ENCODE results near the gene CCNF.
"Not testable (repeated sequence)": the region's sequence is repeated elsewhere in the genome, so short reads cannot be mapped to it uniquely, and the experiment has no call there.

The CCNF gene

DNA sequence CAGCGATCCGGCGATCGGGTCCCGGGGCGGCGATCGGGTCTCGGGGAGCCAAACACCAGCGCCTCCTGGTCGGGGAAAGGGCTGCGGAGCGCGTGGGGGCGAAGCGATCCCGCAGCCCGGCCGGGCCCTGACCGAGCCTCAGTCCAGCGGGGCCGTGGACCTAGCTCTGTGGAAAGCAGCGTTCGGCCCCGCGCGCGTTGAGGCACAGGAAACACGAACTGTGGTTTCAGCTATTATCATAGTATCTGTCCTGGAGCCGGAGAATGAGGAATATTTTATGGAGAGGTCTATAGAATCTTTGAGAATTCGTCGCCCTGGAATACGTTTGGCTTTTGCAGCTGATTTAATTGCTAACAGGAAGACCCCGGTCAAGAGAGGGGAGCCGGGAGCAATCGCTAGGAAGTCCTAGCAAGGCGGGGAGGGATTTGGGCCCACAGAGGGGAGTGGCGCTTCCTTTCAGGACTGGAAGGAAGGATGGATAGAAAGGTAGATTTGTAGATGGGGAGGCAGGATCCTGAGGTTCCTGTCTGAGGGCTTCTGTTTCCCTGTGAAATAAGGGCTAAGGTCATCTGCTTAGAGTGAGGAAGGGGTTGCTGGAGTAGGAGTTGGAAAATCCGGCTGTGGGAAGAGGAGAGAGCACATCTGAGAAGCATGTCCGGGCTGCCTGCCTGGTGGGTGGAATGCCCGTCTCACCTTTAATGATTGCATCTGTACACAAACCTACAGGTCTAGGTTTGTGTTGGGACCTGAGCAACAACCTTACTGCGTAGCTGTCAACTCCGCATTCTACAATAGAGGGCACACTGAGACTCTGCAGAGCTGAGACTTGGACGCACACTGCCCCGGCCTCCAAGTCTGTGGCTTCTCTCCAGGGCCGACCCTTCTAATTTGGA is 770 bp downstream of the CCNF start:
- TF ChIP-seq CTCF (IDR thresholded peaks at IDR 0.05; ENCODE audit: low read depth, low read length, missing control alignments), result peak; percentile 37
- H3K4me3 ChIP-seq (ENCODE audit: low read depth, low read length), result peak overlapping the region; percentile 76
- H3K27ac ChIP-seq, result no peak overlapping the region
- DNase-seq, result no peak
- no peaks in the 10 kb centered on the region for H3K27me3 ChIP-seq (replicated peaks)
- in situ Hi-C loops (cut with HindIII; ENCODE audit: low pct_ligation_motif_present, low sequenced_read_pairs), result no loop called here
- peaks cover 7% of the 10 kb centered on the region for H3K36me3 ChIP-seq (replicated peaks)

- Histone ChIP-seq H3K27me3 (replicated peaks) (no peaks in the 10 kb centered on the region), H3K36me3 (replicated peaks) (peaks cover 24% of the 10 kb centered on the region), H3K4me3 (ENCODE audit: low read depth, low read length) (no peak overlapping the region), H3K27ac (no peak overlapping the region)
- in situ Hi-C loops (cut with HindIII; ENCODE audit: low pct_ligation_motif_present, low sequenced_read_pairs), result no loop called here
- peak; percentile 10 for TF ChIP-seq CTCF (IDR thresholded peaks at IDR 0.05; ENCODE audit: low read depth, low read length, missing control alignments)
- no peak for DNase-seq
Observed at GRCh38 chr16:2432286-2432685, 3.0 kb downstream of the CCNF start.

DNA sequence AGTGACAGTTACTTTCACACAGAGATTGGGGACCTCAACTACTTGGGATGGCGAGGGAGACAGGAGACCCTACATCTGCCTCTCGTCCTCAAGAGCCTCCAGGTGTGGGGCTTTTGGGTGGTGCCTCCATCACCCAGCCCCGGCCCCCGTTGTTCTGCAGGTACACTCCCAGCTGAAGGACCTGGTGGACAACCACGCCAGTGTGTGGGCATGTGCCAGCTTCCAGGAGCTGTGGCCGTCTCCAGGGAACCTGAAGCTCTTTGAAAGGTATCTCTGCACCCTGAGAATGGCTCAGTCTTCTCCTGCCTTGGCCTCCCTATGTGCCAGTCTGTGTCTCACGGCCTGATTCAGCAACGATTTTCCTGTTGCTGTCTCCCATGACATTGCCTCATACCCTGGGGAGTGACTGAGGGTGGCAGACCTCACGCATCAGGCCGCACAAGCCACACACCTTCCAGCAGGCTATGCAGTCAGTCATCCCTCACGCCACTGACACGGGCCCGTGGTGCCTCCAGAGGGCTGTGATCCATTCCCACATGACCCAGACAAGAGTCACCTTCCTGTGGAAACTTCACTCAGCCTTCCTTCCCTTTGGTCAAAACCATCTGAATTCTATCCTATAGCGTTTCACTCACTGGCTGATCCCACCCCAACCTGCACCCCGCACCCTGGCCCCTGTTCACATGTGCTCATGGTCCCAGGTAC is 3.7 kb downstream of the CCNF start:
- no peak for DNase-seq

DNA sequence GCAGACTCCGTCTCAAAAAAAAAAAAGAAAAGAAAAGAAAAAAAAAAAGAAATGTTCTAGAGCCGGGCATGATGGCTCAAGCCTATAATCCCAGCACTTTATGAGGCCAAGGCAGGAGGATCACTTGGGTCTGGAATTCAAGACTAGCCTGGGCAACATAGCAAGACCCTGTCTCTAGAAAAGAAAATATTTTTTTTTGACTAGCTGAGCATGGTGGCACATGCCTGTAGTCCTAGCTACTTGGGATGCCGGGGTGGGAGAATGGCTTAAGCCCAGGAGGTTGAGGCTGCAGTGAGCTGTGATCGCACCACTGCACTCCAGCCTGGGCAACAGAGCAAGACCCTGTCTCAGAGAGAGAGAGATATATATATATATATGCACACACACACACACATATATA is 6.0 kb downstream of the CCNF start:
- H3K36me3 ChIP-seq (replicated peaks), result peaks cover 38% of the 10 kb centered on the region
- H3K4me3 ChIP-seq (ENCODE audit: low read depth, low read length); DNase-seq; H3K27me3 ChIP-seq (replicated peaks); H3K27ac ChIP-seq; in situ Hi-C loops (cut with HindIII; ENCODE audit: low pct_ligation_motif_present, low sequenced_read_pairs): not testable (repeated sequence)

More for the DNA sequence above, 3.7 kb downstream of the CCNF start:
- H3K27ac ChIP-seq, result no peak overlapping the region
- in situ Hi-C loops (cut with HindIII; ENCODE audit: low pct_ligation_motif_present, low sequenced_read_pairs), result no loop called here
- no peak overlapping the region for H3K4me3 ChIP-seq (ENCODE audit: low read depth, low read length)
- H3K36me3 ChIP-seq (replicated peaks), result peaks cover 27% of the 10 kb centered on the region
- no peak for TF ChIP-seq CTCF (IDR thresholded peaks at IDR 0.05; ENCODE audit: low read depth, low read length, missing control alignments)
- no peaks in the 10 kb centered on the region for H3K27me3 ChIP-seq (replicated peaks)

DNA sequence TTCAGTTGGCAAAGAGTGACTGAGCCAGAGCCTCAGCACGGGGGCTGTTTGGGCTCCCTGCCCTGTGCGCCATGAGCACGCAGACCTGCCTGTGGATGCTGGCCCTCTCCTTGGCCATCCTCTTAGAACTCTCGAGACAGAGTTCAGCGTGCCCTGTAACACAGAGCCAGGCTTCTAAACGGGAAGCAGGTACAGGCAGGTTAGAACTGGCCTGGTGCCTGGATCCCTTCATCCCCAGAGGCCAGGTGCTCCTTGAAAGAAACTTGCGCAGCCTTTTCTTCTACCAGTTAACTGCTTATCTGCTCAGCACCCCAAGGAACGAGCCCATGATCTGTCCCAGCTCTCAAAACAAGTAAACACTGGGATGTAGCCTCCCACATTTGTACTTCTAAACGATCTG is 6.9 kb downstream of the CCNF start:
- no peak overlapping the region for H3K27ac ChIP-seq
- in situ Hi-C loops (cut with HindIII; ENCODE audit: low pct_ligation_motif_present, low sequenced_read_pairs), result no loop called here
- no peak for TF ChIP-seq CTCF (IDR thresholded peaks at IDR 0.05; ENCODE audit: low read depth, low read length, missing control alignments)

DNA sequence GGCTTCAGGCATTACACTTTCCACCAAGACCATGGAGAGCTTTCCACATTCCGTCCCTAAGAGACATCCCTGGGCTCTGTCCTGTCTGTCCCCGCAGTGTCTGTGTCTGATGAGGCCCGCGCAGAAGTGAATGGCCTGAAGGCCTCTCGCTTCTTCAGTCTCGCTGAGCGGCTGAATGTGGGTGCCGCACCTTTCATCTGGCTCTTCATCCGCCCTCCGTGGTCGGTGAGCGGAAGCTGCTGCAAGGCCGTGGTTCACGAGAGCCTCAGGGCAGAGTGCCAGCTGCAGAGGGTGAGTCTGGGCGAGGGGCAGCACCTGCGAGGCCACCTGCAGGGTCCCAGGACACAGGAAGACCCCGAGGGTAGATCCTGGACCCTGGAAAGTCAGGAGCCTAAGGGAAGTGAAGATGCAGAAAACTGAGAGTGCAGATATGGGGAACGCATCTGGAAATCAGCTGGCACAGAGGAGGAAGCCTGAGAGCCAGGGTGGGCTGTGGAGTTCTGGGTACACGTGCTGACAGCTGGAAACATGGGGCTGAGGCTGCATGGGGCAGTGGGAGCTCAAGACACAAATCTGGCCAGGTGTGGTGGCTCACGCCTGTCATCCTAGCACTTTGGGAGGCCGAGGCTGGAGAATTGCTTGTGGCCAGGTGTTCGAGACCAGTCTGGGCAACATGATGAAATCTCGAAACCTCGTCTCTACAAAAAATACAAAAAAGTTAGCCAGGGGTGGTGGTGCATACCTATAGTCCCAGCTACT is 8.0 kb downstream of the CCNF start:
- in situ Hi-C loops (cut with HindIII; ENCODE audit: low pct_ligation_motif_present, low sequenced_read_pairs), result no loop called here
- TF ChIP-seq CTCF (IDR thresholded peaks at IDR 0.05; ENCODE audit: low read depth, low read length, missing control alignments), result no peak
- no peak overlapping the region for H3K27ac ChIP-seq
- H3K36me3 ChIP-seq (replicated peaks), result peaks cover 38% of the 10 kb centered on the region
- no peaks in the 10 kb centered on the region for H3K27me3 ChIP-seq (replicated peaks)
- DNase-seq, result no peak
- no peak overlapping the region for H3K4me3 ChIP-seq (ENCODE audit: low read depth, low read length)

More for the DNA sequence above, 6.9 kb downstream of the CCNF start:
- DNase-seq, result no peak
- no peaks in the 10 kb centered on the region for H3K27me3 ChIP-seq (replicated peaks)
- no peak overlapping the region for H3K4me3 ChIP-seq (ENCODE audit: low read depth, low read length)
- peaks cover 38% of the 10 kb centered on the region for H3K36me3 ChIP-seq (replicated peaks)
